Forelimb muscle (tissue), 1 donor: ENCODE data around the gene PHF21B. TPM values are rescaled to one million over a fixed set of nuclear protein-coding genes. Genes with fewer than 3 reads are reported as not detected.

ENCODE experiments used
- DNase-seq: peaks from one replicate; pipeline ENCODE4 v3.0.0-alpha.2; 2013; ENCODE audit warnings: low read depth
- polyA plus RNA-seq: library from polyadenylated mRNA; unstranded; fragments of 120-200 nt; gene quantifications from one replicate; pipeline ENCODE4 v1.2.1, GENCODE V29; 2013; ENCODE audit not compliant: insufficient read length

Gene PHF21B
- polyA plus RNA-seq, 1 donor, result 0.57 TPM

GRCh38 chr22:44894321-44894720 is 115.5 kb downstream of the PHF21B start:
- DNase-seq, result no peak

GRCh38 chr22:44893731-44894080 is 116.1 kb downstream of the PHF21B start:
- no peak for DNase-seq

GRCh38 chr22:44892803-44893730 is 116.7 kb downstream of the PHF21B start:
- no peak for DNase-seq

GRCh38 chr22:44892243-44892642 is 117.6 kb downstream of the PHF21B start:
- no peak for DNase-seq

GRCh38 chr22:44891791-44892190 is 118.0 kb downstream of the PHF21B start:
- DNase-seq, result no peak

- no peak for DNase-seq
These were observed 118.5 kb downstream of the PHF21B start for GRCh38 chr22:44891293-44891747.

GRCh38 chr22:44890416-44891292 is 119.2 kb downstream of the PHF21B start:
- no peak for DNase-seq

- DNase-seq, result no peak
These were observed 120.4 kb downstream of the PHF21B start for GRCh38 chr22:44889255-44889878.

GRCh38 chr22:44888491-44889254 is 121.1 kb downstream of the PHF21B start:
- DNase-seq, result no peak

GRCh38 chr22:44887941-44888366 is 121.9 kb downstream of the PHF21B start:
- no peak for DNase-seq

- no peak for DNase-seq
These were observed 123.9 kb downstream of the PHF21B start for GRCh38 chr22:44885806-44886360.

- DNase-seq, result no peak
These were observed 124.6 kb downstream of the PHF21B start for GRCh38 chr22:44884968-44885805.

- DNase-seq, result no peak
These were observed 125.2 kb downstream of the PHF21B start for GRCh38 chr22:44884562-44884961.

- no peak for DNase-seq
These were observed 126.8 kb downstream of the PHF21B start for GRCh38 chr22:44883011-44883421.

GRCh38 chr22:44882226-44882905 is 127.4 kb downstream of the PHF21B start:
- DNase-seq, result no peak

GRCh38 chr22:44881624-44882023 is 128.2 kb downstream of the PHF21B start:
- DNase-seq, result no peak

- no peak for DNase-seq
These were observed 129.1 kb downstream of the PHF21B start for GRCh38 chr22:44880610-44881290.

GRCh38 chr22:44879301-44879680 is 130.5 kb downstream of the PHF21B start:
- no peak for DNase-seq
